SK-N-SH (cell line): ENCODE measurements around the gene VTCN1. TPM values are rescaled to one million over a fixed set of nuclear protein-coding genes. Genes with fewer than 3 reads are reported as not detected.

Source experiments
- CTCF ChIA-PET: fragments of 300-600, 350-600 bp; formaldehyde crosslinking; extraction: SDS; loops from one replicate; lab custom pipeline; 2021; lab: Yijun Ruan, JAX
- POLR2A ChIA-PET: fragments of 350-600 bp; sonication (Branson Sonifier 250); formaldehyde crosslinking; extraction: SDS; loops from one replicate; lab custom pipeline; 2020; ENCODE audit warnings: antibody characterized with exemption, inconsistent platforms; lab: Yijun Ruan, JAX
- DNase-seq: peaks from one replicate; pipeline ENCODE4 v3.0.0; 2012
- H2AFZ ChIP-seq: fragments of 200-600 bp; sonication (generic); 2 replicates; pipeline ENCODE4 v1.8.1; 2016; ENCODE audit warnings: antibody characterized with exemption, mild to moderate bottlenecking, low read depth
- H3F3A ChIP-seq: fragments of 200-600 bp; sonication (generic); replicated peaks from 2 replicates; pipeline ENCODE3; 2016; ENCODE audit warnings: antibody characterized with exemption, mild to moderate bottlenecking; ENCODE audit not compliant: insufficient read depth
- H3K27ac ChIP-seq, 2 experiments: fragments of 200-500 bp in 1 of 2; fragments of 200-600 bp in 1 of 2; sonication (Bioruptor generic) in 1 of 2; sonication (generic), shearing (Covaris generic) in 1 of 2; 2 replicates each; pipeline versions ENCODE4 v1.5.1 to v1.6.1; 2014 to 2016; ENCODE audit warnings: low read depth in 2 of 2, inconsistent platforms in 1 of 2, low read length in 1 of 2, mild to moderate bottlenecking in 1 of 2, mixed read lengths in 1 of 2
- H3K27me3 ChIP-seq: fragments of 200-600 bp; sonication (generic), shearing (Covaris generic); 2 replicates; pipeline ENCODE4 v1.6.1; 2016; ENCODE audit warnings: mixed run types; ENCODE audit not compliant: insufficient read depth
- H3K36me3 ChIP-seq, 2 experiments: fragments of 200-500 bp in 1 of 2; fragments of 200-600 bp in 1 of 2; sonication (Bioruptor generic) in 1 of 2; sonication (generic) in 1 of 2; replicated peaks in 1 of 2; 2 replicates each; pipeline versions ENCODE3 to v1.5.1; 2014 to 2016; ENCODE audit warnings: low read length in 1 of 2, mild to moderate bottlenecking in 1 of 2; ENCODE audit not compliant: insufficient read depth in 2 of 2, control insufficient read depth in 1 of 2
- H3K4me1 ChIP-seq, 2 experiments: fragments of 200-500 bp in 1 of 2; fragments of 200-600 bp in 1 of 2; sonication (Bioruptor generic) in 1 of 2; sonication (generic), shearing (Covaris generic) in 1 of 2; 2 replicates each; pipeline versions ENCODE4 v1.5.1 to v1.6.1; 2014 to 2016; ENCODE audit warnings: low read depth in 1 of 2, low read length in 1 of 2, mixed run types in 1 of 2; ENCODE audit not compliant: insufficient read depth in 2 of 2, control insufficient read depth in 1 of 2
- H3K4me2 ChIP-seq: fragments of 200-600 bp; sonication (generic), shearing (Covaris generic); 2 replicates; pipeline ENCODE4 v1.6.1; 2017; ENCODE audit warnings: mixed run types
- H3K4me3 ChIP-seq, 2 experiments: fragments of 200-500 bp in 1 of 2; fragments of 200-600 bp in 1 of 2; sonication (Bioruptor generic) in 1 of 2; sonication (generic), shearing (Covaris generic) in 1 of 2; 2 replicates each; pipeline versions ENCODE4 v1.5.1 to v1.8.1; 2014 to 2016; ENCODE audit warnings: low read depth in 2 of 2, inconsistent platforms in 1 of 2, low read length in 1 of 2, mild to moderate bottlenecking in 1 of 2, mixed read lengths in 1 of 2, moderate library complexity in 1 of 2
- H3K79me2 ChIP-seq: fragments of 200-600 bp; sonication (generic); 2 replicates; pipeline ENCODE4 v1.8.1; 2017; ENCODE audit warnings: mild to moderate bottlenecking; ENCODE audit not compliant: insufficient read depth
- H3K9ac ChIP-seq: fragments of 200-600 bp; sonication (generic); 2 replicates; pipeline ENCODE4 v1.6.1; 2017; ENCODE audit warnings: mixed run types
- H3K9me2 ChIP-seq: fragments of 200-600 bp; sonication (generic); 2 replicates; pipeline ENCODE4 v1.6.1; 2017; ENCODE audit warnings: mixed run types
- H3K9me3 ChIP-seq: fragments of 200-600 bp; sonication (generic); 2 replicates; pipeline ENCODE4 v1.6.1; 2017; ENCODE audit warnings: mixed run types, mild to moderate bottlenecking, moderate library complexity
- H4K20me1 ChIP-seq: fragments of 200-600 bp; sonication (generic); 2 replicates; pipeline ENCODE4 v1.6.1; 2017; ENCODE audit warnings: mild to moderate bottlenecking, mixed run types; ENCODE audit not compliant: insufficient read depth
- ELF1 ChIP-seq: IDR thresholded peaks from 2 replicates; pipeline ENCODE4 v1.4.0; 2012
- EP300 ChIP-seq, 2 experiments: IDR thresholded peaks; 2 replicates each; pipeline versions ENCODE4 v1.4.0 to v1.6.1; 2012; ENCODE audit warnings: borderline replicate concordance in 1 of 2, low read depth in 1 of 2, low read length in 1 of 2
- GABPA ChIP-seq: IDR thresholded peaks from 2 replicates; pipeline ENCODE4 v1.4.0; 2012; ENCODE audit warnings: low read depth, mild to moderate bottlenecking
- GATA2 ChIP-seq: sonication (generic); formaldehyde crosslinking; IDR thresholded peaks from 2 replicates; pipeline ENCODE4 v1.5.0; 2020; ENCODE audit warnings: mild to moderate bottlenecking, missing genetic modification reagents
- MAX ChIP-seq: IDR thresholded peaks from 2 replicates; pipeline ENCODE4 v1.4.0; 2012; ENCODE audit warnings: low read depth
- MXI1 ChIP-seq: IDR thresholded peaks from 2 replicates; pipeline ENCODE4 v1.6.1; 2012; ENCODE audit warnings: mild to moderate bottlenecking, low read depth, low read length, improper control_type of control experiment
- NFIC ChIP-seq: IDR thresholded peaks from 2 replicates; pipeline ENCODE4 v1.4.0; 2012; ENCODE audit warnings: borderline replicate concordance
- NRF1 ChIP-seq: IDR thresholded peaks from 2 replicates; pipeline ENCODE4 v1.6.1; 2012; ENCODE audit warnings: low read depth, mild to moderate bottlenecking, low read length
- POLR2AphosphoS5 ChIP-seq: IDR thresholded peaks from 2 replicates; pipeline ENCODE4 v1.6.1; 2012; ENCODE audit warnings: low read depth, low read length
- RAD21 ChIP-seq: IDR thresholded peaks from 2 replicates; pipeline ENCODE4 v1.6.1; 2012; ENCODE audit warnings: mild to moderate bottlenecking, low read length
- RCOR1 ChIP-seq: fragments of 150-350 bp; IDR thresholded peaks from 2 replicates; pipeline ENCODE4 v1.6.1; 2017; ENCODE audit warnings: antibody characterized with exemption, low read length
- YY1 ChIP-seq: IDR thresholded peaks from 2 replicates; pipeline ENCODE4 v1.4.0; 2012; ENCODE audit warnings: low read depth, mild to moderate bottlenecking
- ZBTB33 ChIP-seq: IDR thresholded peaks from 2 replicates; pipeline ENCODE4 v1.4.0; 2012; ENCODE audit warnings: low read depth, borderline replicate concordance
- WGBS: methylation state at CpG from one replicate; pipeline ENCODE4 v1.1.6; 2017; ENCODE audit warnings: low lambda C conversion rate; 5-methylcytosine and 5-hydroxymethylcytosine counted together
- polyA plus RNA-seq, 3 experiments: library from polyadenylated mRNA; depleted of rRNA; stranded (reverse); fragments of >200 nt; gene quantifications; 2 replicates each; pipeline ENCODE4 v1.2.3, GENCODE V29; 2012

Gene VTCN1
- polyA plus RNA-seq, 1 of the 3 experiments (the other 2 are of a cell fraction): not detected

- ChIA-PET CTCF (interaction anchor here (0.6 to 2.0 kb wide), 2 partner anchors 59 to 60 kb away, joined by 3 to 4 read pairs; no protein-coding TSS in a partner anchor), POLR2A (no interaction called here)
- Histone ChIP-seq H2AFZ (no peak overlapping the region), H3K9me3 (no peaks in the 10 kb centered on the region), H3K9ac (no peak overlapping the region), H3K4me2 (no peak overlapping the region), H3K9me2 (no peaks in the 10 kb centered on the region), H3K27me3 (no peaks in the 10 kb centered on the region), H3K4me1 (peaks cover 0 to 4% of the 10 kb centered on the region in 2 experiments; a peak in 1 of 4 replicates), H3K79me2 (no peaks in the 10 kb centered on the region), H3K4me3 (no peak overlapping the region), H4K20me1 (no peaks in the 10 kb centered on the region), H3F3A (no peaks in the 10 kb centered on the region), H3K36me3 (no peaks in the 10 kb centered on the region), H3K27ac (no peak overlapping the region)
- no peak for TF ChIP-seq NFIC
- no peak for TF ChIP-seq POLR2AphosphoS5
- TF ChIP-seq GATA2 (CRISPR knock-in tag): no peak
- TF ChIP-seq RCOR1: no peak
- no peak for TF ChIP-seq RAD21
- TF ChIP-seq NRF1: no peak
- TF ChIP-seq MAX: no peak
- no peak for TF ChIP-seq ELF1
- no peak for TF ChIP-seq YY1
- no peak for TF ChIP-seq GABPA
- no peak for TF ChIP-seq ZBTB33
- 68% methylated on average over 4 of the region's 4 CpGs for WGBS
- DNase-seq: no peak
These were observed 27.6 kb downstream of the VTCN1 start for GRCh38 chr1:117183112-117183511.

- H3K9me2 ChIP-seq: no peaks in the 10 kb centered on the region
- WGBS: no CpG with 5 or more reads among the region's 3 CpGs
- H3F3A ChIP-seq: no peaks in the 10 kb centered on the region
- H3K27ac ChIP-seq: no peak overlapping the region
- no peaks in the 10 kb centered on the region for H3K27me3 ChIP-seq
- no peak for TF ChIP-seq MXI1
- no peak for TF ChIP-seq MAX
- no peak for TF ChIP-seq EP300 (IDR thresholded peaks at IDR 0.05; ENCODE audit: borderline replicate concordance in 1 of 2, low read depth in 1 of 2, low read length in 1 of 2)
- no peaks in the 10 kb centered on the region for H4K20me1 ChIP-seq
- H3K36me3 ChIP-seq: no peaks in the 10 kb centered on the region
- no peak overlapping the region for H2AFZ ChIP-seq
- H3K4me3 ChIP-seq: no peak overlapping the region
- no peaks in the 10 kb centered on the region for H3K9me3 ChIP-seq
- no peak overlapping the region for H3K4me2 ChIP-seq
- H3K9ac ChIP-seq: no peak overlapping the region
- POLR2A ChIA-PET: no interaction called here
- DNase-seq: no peak
- H3K4me1 ChIP-seq: peaks cover 0 to 4% of the 10 kb centered on the region in 2 experiments; a peak in 1 of 4 replicates
- H3K79me2 ChIP-seq: no peaks in the 10 kb centered on the region
- CTCF ChIA-PET: interaction anchor here (1.3 to 1.5 kb wide), 2 partner anchors 54 to 102 kb away, joined by 5 to 6 read pairs; no protein-coding TSS in a partner anchor
These were observed 28.4 kb downstream of the VTCN1 start for GRCh38 chr1:117182319-117182718.
